GM13977 (cell line): ENCODE measurements around the gene PDLIM7.

Experiments
- DNase-seq: peaks from one replicate; pipeline ENCODE4 v3.0.0; 2012; ENCODE audit warnings: low spot score
- CTCF ChIP-seq: IDR thresholded peaks from 2 replicates; pipeline ENCODE4 v1.5.1; 2012; ENCODE audit warnings: mild to moderate bottlenecking, control low read depth; ENCODE audit not compliant: insufficient read depth; ENCODE audit errors: extremely low read depth, missing control alignments
- in situ Hi-C: fragments of 300-500 bp; cut with MboI; formaldehyde crosslinking; loops from one replicate; pipeline ENCODE4 v1.12.0; 2022; ENCODE audit warnings: low sequenced_read_pairs, low pct_unique_long_range_greater_than_20kb, mixed read lengths, inconsistent platforms; ENCODE audit not compliant: unreplicated experiment

PDLIM7 gene

GRCh38 chr5:177447611-177448243, 49.7 kb downstream of the PDLIM7 start:
- TF ChIP-seq CTCF: no peak
- no peak for DNase-seq
- in situ Hi-C loops: no loop called here

DNA sequence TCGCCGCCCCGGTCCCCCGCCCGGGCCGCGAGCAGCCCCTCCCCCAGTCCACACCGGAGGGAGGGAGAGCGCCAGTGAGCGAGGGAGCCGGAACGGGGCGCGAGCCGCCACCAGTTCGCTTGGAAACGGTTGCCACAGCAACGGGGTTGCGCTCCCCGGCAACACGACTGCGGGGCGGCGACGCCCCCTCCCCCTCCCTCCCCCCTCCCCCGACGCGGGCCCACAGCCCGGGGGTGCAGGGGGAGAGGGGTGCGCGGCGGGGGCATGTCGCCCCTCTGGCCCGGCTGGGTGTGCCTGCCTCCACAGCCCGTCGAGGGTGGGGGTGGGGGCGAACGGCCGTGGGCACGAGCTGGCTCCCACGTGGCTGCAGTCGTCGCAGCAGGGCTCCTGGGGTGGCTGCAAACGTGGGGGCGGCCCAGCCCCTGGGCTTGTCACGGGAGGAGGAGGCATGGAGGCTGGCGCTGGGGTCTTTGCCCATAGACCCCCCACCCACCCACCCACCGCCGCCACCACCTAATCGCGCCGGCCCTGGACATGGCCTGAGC, 50.3 kb downstream of the PDLIM7 start:
- no peak for TF ChIP-seq CTCF
- peak; percentile 91 for DNase-seq
- in situ Hi-C loops: no loop called here

DNA sequence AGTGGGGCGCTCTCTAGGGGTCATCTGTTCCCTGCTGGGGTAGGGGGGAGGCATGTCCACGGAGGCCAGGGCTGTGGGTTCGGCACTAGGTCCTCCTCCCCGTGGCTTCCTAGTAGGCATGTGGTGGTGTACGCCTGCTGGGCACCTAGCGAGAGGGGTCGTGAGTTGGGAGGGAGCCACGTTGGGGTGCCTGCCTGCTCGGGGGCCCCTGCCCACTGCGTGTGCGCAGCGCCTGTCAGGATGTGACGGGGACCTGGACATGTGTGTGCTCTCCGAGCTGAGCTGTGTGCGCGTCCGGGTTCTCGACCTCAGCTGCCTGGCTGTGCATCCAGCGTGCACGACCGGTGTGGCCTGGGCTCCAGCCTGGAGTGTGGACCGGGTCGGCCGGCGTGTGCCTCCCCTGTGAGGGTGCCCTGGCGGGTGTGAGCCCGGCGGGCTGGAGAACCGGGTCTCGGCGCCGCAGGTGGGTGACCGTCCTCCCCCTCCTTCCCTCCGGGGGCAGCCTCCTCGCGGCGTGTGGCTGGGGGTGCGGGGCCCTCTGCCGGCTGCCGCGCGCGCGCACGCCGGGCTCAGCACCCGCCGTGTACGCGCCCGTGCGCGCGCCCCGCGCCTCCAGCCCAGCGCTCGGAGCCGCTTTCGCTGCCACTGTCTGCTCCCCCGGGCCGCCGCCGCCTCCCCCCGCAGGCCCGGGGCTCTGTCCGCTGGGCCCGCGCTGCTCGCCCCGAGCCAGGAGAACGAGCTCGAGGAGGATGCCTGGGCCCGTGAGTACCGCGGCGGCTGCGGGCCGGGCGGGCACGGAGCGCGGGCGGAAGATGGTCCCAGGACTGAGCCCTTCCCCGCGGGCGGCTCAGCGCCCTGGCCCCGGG, 51.0 kb downstream of the PDLIM7 start, which contains the start of gene PRR7:
Gene PRR7 (plus strand): TSS at position 615 of the 866 bp plus-strand sequence. CDS start 8,254 bp downstream, outside the sequence.
- peak; percentile 92 for DNase-seq
- in situ Hi-C loops: no loop called here
- TF ChIP-seq CTCF: peak; percentile 24

- DNase-seq: no peak
- in situ Hi-C loops: no loop called here
- no peak for TF ChIP-seq CTCF
Observed at GRCh38 chr5:177445917-177446199, 51.5 kb downstream of the PDLIM7 start.

DNA sequence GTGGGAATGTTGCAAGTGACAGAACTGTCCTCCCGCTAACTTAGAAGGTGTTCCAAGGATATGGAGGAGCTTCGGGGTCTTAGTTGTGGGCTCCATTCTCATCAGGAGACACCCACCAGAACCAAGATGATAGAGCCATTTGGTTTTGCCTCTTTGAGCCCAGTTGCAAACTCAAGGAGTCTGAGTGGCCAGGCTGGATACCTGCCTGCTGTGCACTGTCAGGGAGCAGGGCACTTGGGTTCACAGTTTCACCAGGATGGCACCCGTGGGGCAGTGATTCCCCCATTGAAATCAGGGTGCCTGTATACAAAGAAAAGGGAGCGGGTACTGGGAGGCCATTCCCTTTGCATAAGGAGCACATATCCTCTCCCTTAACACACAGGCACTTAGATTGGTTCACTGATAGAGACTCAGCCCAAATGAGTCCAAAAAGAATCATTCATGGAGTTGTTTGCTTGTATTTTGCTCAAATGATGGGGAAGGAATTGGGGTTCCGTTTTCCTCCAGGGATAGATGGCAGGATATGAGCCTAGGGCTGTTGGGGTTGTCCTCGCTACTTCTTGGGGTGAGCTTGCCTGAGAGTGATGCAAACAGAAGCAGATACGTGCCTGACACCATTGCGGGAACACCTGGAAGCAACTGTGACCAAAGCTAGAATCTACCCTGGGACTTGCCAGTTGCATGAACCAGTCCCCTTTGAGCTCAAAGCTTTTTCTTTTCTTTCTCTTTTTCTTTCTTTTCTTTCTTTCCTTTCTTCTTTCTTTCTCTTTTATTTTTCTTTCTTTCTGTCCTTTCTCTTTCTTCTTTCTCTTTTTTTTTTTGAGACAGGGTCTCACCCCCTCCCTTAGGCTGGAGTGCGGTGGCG, 52.1 kb downstream of the PDLIM7 start:
- DNase-seq: no peak
- no peak for TF ChIP-seq CTCF
- in situ Hi-C loops: no loop called here
